Thyroid gland (tissue), 4 donors: ENCODE results near the gene IL1R1. TPM values are rescaled to one million over a fixed set of nuclear protein-coding genes. Genes with fewer than 3 reads are reported as not detected.

Experiments used
- DNase-seq, 2 donors: peaks; one replicate each; pipeline ENCODE4 v3.0.0-alpha.2; 2019
- H3K27ac ChIP-seq, 3 donors: fragments of 200-600 bp; sonication (generic); 1 replicate in 2 of 3; 2 replicates in 1 of 3; pipeline ENCODE4 v1.5.1; 2016 to 2019; ENCODE audit warnings: mild to moderate bottlenecking in 1 of 3, moderate library complexity in 1 of 3
- H3K27me3 ChIP-seq: fragments of 200-600 bp; sonication (generic); one replicate; pipeline ENCODE4 v1.5.1; 2019
- H3K36me3 ChIP-seq, 2 donors: fragments of 200-600 bp; sonication (generic); one replicate each; pipeline ENCODE4 v1.5.1; 2016 to 2019
- H3K4me1 ChIP-seq, 2 donors: fragments of 200-600 bp; sonication (generic); one replicate each; pipeline ENCODE4 v1.5.1; 2017 to 2019
- H3K4me3 ChIP-seq, 3 donors: fragments of 200-600 bp; sonication (generic); replicated peaks in 1 of 3; 1 replicate in 2 of 3; 2 replicates in 1 of 3; pipeline ENCODE4 v1.5.1; 2016; ENCODE audit warnings: mild to moderate bottlenecking in 1 of 3
- H3K9me3 ChIP-seq: fragments of 200-600 bp; sonication (generic); one replicate; pipeline ENCODE4 v1.5.1; 2017
- CTCF ChIP-seq, 6 experiments: fragments of 200-600 bp in 3 of 6; fragments of 450-650 bp in 3 of 6; sonication (generic) in 3 of 6; IDR thresholded peaks; one replicate each; pipeline ENCODE4 v1.5.1; 2016 to 2019; ENCODE audit warnings: antibody characterized with exemption in 6 of 6, mild to moderate bottlenecking in 2 of 6, inconsistent platforms in 1 of 6, moderate library complexity in 1 of 6
- POLR2A ChIP-seq, 2 donors: fragments of 450-650 bp; IDR thresholded peaks; one replicate each; pipeline ENCODE4 v1.6.1; 2017; ENCODE audit warnings: antibody characterized with exemption in 2 of 2, mild to moderate bottlenecking in 2 of 2, moderate library complexity in 1 of 2
- WGBS, 2 donors: methylation state at CpG; one replicate each; pipeline ENCODE4 v1.1.5; 2017; 5-methylcytosine and 5-hydroxymethylcytosine counted together
- intact Hi-C: fragments of 100-400 bp; cut with DNase I; formaldehyde crosslinking; loops from one replicate; pipeline ENCODE4 v1.15.1; 2023
- total RNA-seq, 4 donors: library from RNA; depleted of rRNA; stranded (reverse); fragments of >200 nt; gene quantifications; one replicate each; pipeline ENCODE4 v1.2.3, GENCODE V29; 2016

Gene IL1R1
- total RNA-seq, 4 donors from 2014 or later, result 57.6 to 220 (median 103) TPM

GRCh38 chr2:102149243-102149642, 6.7 kb downstream of the IL1R1 start:
- TF ChIP-seq POLR2A (IDR thresholded peaks at IDR 0.05) (no peak), CTCF (IDR thresholded peaks at IDR 0.05) (no peak)
- Histone ChIP-seq H3K36me3 (peaks cover 5 to 11% of the 10 kb centered on the region in 2 donors), H3K27ac (peak overlapping the region in 2 of 3 donors; percentile 14 to 52), H3K4me3 (no peak overlapping the region), H3K4me1 (peaks cover 12 to 39% of the 10 kb centered on the region in 2 donors), H3K27me3 (no peaks in the 10 kb centered on the region), H3K9me3 (no peaks in the 10 kb centered on the region)
- no peak for DNase-seq
- WGBS, 2 donors, result 89 to 95% methylated on average over 2 of the region's 2 CpGs
- intact Hi-C loops, result loop anchor here (10.0 kb wide), 1 partner anchor 84 kb away; no protein-coding TSS in a partner anchor

- DNase-seq, result no peak
- Histone ChIP-seq H3K9me3 (no peaks in the 10 kb centered on the region), H3K4me3 (no peak overlapping the region), H3K4me1 (peaks cover 7 to 37% of the 10 kb centered on the region in 2 donors), H3K36me3 (peaks cover 11 to 17% of the 10 kb centered on the region in 2 donors), H3K27ac (peak overlapping the region in 2 of 3 donors; percentile 14 to 52), H3K27me3 (no peaks in the 10 kb centered on the region)
- intact Hi-C loops, result loop anchor here (10.0 kb wide), 1 partner anchor 85 kb away; no protein-coding TSS in a partner anchor
- WGBS, 2 donors, result 85 to 87% methylated on average over 9 of the region's 9 CpGs
- no peak for TF ChIP-seq POLR2A (IDR thresholded peaks at IDR 0.05)
- TF ChIP-seq CTCF (IDR thresholded peaks at IDR 0.05), result no peak
Measured at GRCh38 chr2:102149644-102150455, 7.3 kb downstream of the IL1R1 start.

- H3K4me3 ChIP-seq, result no peak overlapping the region
- H3K27ac ChIP-seq, result peak overlapping the region in 1 of 3 donors; percentile 65
- DNase-seq, result no peak
- peaks cover 4 to 34% of the 10 kb centered on the region in 2 donors for H3K4me1 ChIP-seq
- TF ChIP-seq CTCF (IDR thresholded peaks at IDR 0.05), result no peak
- TF ChIP-seq POLR2A (IDR thresholded peaks at IDR 0.05), result no peak
- WGBS, 2 donors, result 93 to 95% methylated on average over 6 of the region's 6 CpGs
- no peaks in the 10 kb centered on the region for H3K27me3 ChIP-seq
- no peaks in the 10 kb centered on the region for H3K9me3 ChIP-seq
- peaks cover 8 to 19% of the 10 kb centered on the region in 2 donors for H3K36me3 ChIP-seq
- intact Hi-C loops, result no loop called here
Measured at GRCh38 chr2:102154364-102154763, 11.8 kb downstream of the IL1R1 start.

GRCh38 chr2:102154946-102155702, 12.6 kb downstream of the IL1R1 start:
- H3K27ac ChIP-seq, result peak overlapping the region; percentile 4 to 65 (median 65)
- 66 to 88% methylated on average over 7 of the region's 7 CpGs for WGBS, 2 donors

More at GRCh38 chr2:102154946-102155702, 12.6 kb downstream of the IL1R1 start:
- Histone ChIP-seq H3K27me3 (no peaks in the 10 kb centered on the region), H3K9me3 (no peaks in the 10 kb centered on the region), H3K4me1 (peaks cover 4 to 29% of the 10 kb centered on the region in 2 donors), H3K36me3 (peaks cover 8 to 24% of the 10 kb centered on the region in 2 donors), H3K4me3 (no peak overlapping the region)
- intact Hi-C loops, result no loop called here
- no peak for TF ChIP-seq CTCF (IDR thresholded peaks at IDR 0.05)
- TF ChIP-seq POLR2A (IDR thresholded peaks at IDR 0.05), result no peak
- DNase-seq, result no peak
